ENCODE results near the gene TTC23.

The TTC23 gene

DNA sequence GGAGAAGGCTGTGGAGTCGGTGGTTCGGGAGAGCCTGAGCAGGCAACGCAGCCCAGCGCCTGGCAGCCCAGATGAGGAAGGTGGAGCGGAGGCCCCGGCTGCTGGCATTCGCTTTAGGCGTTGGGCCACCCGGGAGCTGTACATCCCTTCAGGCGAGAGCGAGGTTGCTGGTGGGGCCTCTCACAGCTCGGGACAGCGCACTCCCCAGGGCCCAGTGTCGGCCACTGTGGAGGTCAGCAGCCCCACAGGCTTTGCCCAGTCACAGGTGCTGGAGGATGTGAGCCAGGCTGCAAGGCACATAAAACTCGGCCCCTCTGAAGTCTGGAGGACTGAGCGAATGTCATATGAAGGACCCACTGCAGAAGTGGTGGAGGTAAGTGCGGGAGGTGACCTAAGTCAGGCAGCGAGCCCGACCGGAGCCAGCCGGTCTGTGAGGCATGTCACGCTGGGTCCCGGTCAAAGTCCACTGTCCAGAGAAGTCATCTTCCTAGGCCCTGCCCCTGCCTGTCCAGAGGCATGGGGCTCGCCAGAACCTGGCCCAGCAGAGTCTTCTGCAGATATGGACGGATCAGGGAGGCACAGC lies 117.8 kb downstream of the TTC23 start:
- no peak overlapping the region for H3K27ac ChIP-seq
- TF ChIP-seq, protein P1, sequence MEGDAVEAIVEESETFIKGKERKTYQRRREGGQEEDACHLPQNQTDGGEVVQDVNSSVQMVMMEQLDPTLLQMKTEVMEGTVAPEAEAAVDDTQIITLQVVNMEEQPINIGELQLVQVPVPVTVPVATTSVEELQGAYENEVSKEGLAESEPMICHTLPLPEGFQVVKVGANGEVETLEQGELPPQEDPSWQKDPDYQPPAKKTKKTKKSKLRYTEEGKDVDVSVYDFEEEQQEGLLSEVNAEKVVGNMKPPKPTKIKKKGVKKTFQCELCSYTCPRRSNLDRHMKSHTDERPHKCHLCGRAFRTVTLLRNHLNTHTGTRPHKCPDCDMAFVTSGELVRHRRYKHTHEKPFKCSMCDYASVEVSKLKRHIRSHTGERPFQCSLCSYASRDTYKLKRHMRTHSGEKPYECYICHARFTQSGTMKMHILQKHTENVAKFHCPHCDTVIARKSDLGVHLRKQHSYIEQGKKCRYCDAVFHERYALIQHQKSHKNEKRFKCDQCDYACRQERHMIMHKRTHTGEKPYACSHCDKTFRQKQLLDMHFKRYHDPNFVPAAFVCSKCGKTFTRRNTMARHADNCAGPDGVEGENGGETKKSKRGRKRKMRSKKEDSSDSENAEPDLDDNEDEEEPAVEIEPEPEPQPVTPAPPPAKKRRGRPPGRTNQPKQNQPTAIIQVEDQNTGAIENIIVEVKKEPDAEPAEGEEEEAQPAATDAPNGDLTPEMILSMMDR (IDR thresholded peaks at IDR 0.05): no peak
- no peak for TF ChIP-seq ZFX (IDR thresholded peaks at IDR 0.05; ENCODE audit: borderline replicate concordance)

DNA sequence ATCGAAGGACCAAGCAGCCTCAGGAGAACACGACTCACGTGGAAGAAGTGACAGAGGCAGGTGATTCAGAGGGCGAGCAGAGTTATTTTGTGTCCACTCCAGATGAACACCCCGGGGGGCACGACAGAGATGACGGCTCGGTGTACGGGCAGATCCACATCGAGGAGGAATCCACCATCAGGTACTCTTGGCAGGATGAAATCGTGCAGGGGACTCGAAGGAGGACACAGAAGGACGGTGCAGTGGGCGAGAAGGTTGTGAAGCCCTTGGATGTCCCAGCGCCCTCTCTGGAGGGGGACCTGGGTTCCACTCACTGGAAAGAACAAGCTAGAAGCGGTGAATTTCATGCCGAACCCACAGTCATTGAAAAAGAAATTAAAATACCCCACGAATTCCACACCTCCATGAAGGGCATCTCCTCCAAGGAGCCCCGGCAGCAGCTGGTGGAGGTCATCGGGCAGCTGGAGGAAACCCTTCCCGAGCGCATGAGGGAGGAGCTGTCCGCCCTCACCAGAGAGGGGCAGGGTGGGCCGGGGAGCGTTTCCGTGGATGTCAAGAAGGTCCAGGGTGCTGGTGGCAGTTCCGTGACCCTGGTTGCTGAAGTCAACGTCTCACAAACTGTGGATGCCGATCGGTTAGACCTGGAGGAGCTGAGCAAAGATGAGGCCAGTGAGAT lies 118.5 kb downstream of the TTC23 start:
- H3K27ac ChIP-seq: no peak overlapping the region
- TF ChIP-seq, protein P1 (IDR thresholded peaks at IDR 0.05): no peak
- no peak for TF ChIP-seq ZFX (IDR thresholded peaks at IDR 0.05; ENCODE audit: borderline replicate concordance)

DNA sequence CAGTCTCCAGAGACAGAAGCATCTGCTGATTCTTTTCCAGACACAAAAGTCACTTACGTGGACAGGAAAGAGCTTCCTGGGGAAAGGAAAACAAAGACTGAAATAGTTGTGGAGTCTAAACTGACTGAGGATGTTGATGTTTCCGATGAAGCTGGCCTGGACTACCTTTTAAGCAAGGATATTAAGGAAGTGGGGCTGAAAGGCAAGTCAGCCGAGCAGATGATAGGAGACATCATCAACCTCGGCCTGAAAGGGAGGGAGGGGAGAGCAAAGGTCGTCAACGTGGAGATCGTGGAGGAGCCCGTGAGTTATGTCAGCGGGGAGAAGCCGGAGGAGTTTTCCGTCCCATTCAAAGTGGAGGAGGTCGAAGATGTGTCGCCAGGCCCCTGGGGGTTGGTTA lies 119.1 kb downstream of the TTC23 start:
- TF ChIP-seq ZFX (IDR thresholded peaks at IDR 0.05; ENCODE audit: borderline replicate concordance): no peak
- TF ChIP-seq, protein P1 (IDR thresholded peaks at IDR 0.05): no peak
- no peak overlapping the region for H3K27ac ChIP-seq

DNA sequence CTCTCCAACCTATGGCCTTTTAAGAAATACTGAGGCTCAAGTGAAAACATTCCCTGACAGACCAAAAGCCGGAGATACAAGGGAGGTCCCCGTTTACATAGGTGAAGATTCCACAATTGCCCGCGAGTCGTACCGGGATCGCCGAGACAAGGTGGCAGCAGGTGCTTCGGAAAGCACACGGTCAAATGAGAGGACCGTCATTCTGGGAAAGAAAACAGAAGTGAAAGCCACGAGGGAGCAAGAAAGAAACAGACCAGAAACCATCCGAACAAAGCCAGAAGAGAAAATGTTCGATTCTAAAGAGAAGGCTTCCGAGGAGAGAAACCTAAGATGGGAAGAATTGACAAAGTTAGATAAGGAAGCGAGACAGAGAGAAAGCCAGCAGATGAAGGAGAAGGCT lies 119.7 kb downstream of the TTC23 start:
- TF ChIP-seq, protein P1 (IDR thresholded peaks at IDR 0.05): no peak
- TF ChIP-seq ZFX (IDR thresholded peaks at IDR 0.05; ENCODE audit: borderline replicate concordance): no peak
- H3K27ac ChIP-seq: no peak overlapping the region

DNA sequence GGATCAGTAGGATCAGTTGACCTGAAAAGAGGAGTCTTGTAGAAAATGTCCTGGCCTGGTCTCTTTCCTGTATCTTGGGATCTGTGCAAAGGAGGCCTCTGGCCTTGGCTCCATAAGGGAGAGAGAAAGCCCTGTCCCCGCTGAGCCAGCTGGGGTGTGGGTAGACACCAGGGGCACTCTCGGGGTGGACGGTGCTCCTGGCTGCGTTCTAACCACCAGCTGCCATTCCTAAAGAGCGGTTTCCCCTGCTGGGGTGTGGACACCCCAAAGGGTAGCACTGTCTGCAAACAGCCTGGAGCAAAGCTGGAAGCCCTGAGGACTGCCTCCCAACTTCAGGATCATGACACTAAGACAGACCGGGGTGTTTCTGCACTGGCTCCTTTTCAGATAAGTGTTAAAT lies 121.0 kb downstream of the TTC23 start:
- TF ChIP-seq, protein P1 (IDR thresholded peaks at IDR 0.05): no peak
- TF ChIP-seq ZFX (IDR thresholded peaks at IDR 0.05; ENCODE audit: borderline replicate concordance): no peak
- H3K27ac ChIP-seq: no peak overlapping the region

DNA sequence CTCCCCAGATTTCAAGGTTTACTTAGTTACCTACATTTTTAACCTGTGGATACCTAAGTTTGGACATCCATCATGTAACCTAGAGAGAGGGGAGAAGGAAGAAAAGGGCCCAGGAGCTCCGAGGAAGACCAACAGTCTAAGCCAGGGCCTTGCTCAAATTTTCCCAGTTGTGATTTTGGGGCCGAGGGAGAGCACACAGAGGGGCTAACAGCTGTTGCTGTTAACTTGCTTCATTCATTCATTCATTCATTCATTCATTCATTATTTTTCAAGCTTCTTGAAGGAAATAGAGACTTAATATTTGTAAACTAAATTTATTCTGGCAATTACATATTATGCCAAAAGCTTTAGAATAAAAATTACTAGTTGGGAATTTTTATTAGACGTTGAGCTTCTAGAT lies 121.6 kb downstream of the TTC23 start:
- no peak overlapping the region for H3K27ac ChIP-seq

DNA sequence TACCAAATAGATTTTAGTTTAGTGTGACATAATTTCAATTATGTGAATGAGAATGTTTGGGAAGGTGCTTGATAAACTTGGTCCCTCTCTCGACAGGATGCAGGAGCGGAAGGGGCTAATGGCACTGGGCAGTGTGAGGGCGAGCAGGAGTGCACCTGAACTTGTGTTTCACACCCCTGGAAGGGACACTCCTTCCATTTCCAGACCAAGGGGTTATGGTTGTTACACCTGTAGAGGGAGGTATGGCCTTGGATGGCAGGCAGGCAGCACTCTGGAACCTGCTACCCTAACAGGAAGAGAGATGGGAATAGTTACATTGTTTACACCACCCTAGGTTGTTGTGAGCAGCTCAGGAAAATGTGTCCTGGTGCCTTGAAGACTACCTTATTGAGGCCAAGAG lies 122.5 kb downstream of the TTC23 start:
- no peak overlapping the region for H3K27ac ChIP-seq
- TF ChIP-seq, protein P1 (IDR thresholded peaks at IDR 0.05): no peak
- TF ChIP-seq ZFX (IDR thresholded peaks at IDR 0.05; ENCODE audit: borderline replicate concordance): no peak

More for the DNA sequence above, 121.6 kb downstream of the TTC23 start:
- no peak for TF ChIP-seq ZFX (IDR thresholded peaks at IDR 0.05; ENCODE audit: borderline replicate concordance)
- TF ChIP-seq, protein P1 (IDR thresholded peaks at IDR 0.05): no peak
